Common myeloid progenitor, CD34-positive (primary cell): ENCODE data around the gene COP1.

ENCODE experiments used
- CTCF ChIA-PET: fragments of 350-600 bp; sonication (Branson Sonifier 250); formaldehyde crosslinking; loops from one replicate; lab custom pipeline; 2021; ENCODE audit warnings: antibody characterized with exemption; lab: Charles Lee
- POLR2A ChIA-PET: fragments of 350-600 bp; sonication (Branson Sonifier 250); formaldehyde crosslinking; loops from one replicate; lab custom pipeline; 2021; ENCODE audit warnings: antibody characterized with exemption; lab: Charles Lee
- DNase-seq, 3 donors: peaks; one replicate each; pipeline versions ENCODE4 v3.0.0 to v3.0.0-alpha.2; 2013
- H3K27ac ChIP-seq, 2 experiments: 1 replicate in 1 of 2; 2 replicates in 1 of 2; pipeline ENCODE4 v1.7.0; 2013; ENCODE audit warnings: inconsistent platforms in 2 of 2, low read length in 2 of 2, mild to moderate bottlenecking in 2 of 2, low read depth in 1 of 2, moderate library complexity in 1 of 2; ENCODE audit not compliant: severe bottlenecking in 2 of 2, insufficient read depth in 1 of 2, poor library complexity in 1 of 2
- H3K27me3 ChIP-seq, 5 experiments: replicated peaks in 2 of 5; 1 replicate in 3 of 5; 2 replicates in 2 of 5; pipeline versions ENCODE4 v1.6.1 to v1.7.0; 2013; ENCODE audit warnings: low read length in 4 of 5, mild to moderate bottlenecking in 2 of 5, moderate library complexity in 2 of 5, inconsistent platforms in 1 of 5; ENCODE audit not compliant: insufficient read depth in 5 of 5, control insufficient read depth in 4 of 5
- H3K36me3 ChIP-seq, 4 experiments: 1 replicate in 2 of 4; 2 replicates in 2 of 4; pipeline versions ENCODE4 v1.6.1 to v1.7.0; 2013; ENCODE audit warnings: low read length in 3 of 4, control low read depth in 1 of 4, mild to moderate bottlenecking in 1 of 4; ENCODE audit not compliant: control insufficient read depth in 4 of 4, insufficient read depth in 4 of 4
- H3K4me1 ChIP-seq, 4 experiments: 1 replicate in 3 of 4; 2 replicates in 1 of 4; pipeline versions ENCODE4 v1.6.1 to v1.7.1; 2013; ENCODE audit warnings: low read length in 3 of 4, mild to moderate bottlenecking in 3 of 4, control low read depth in 1 of 4, inconsistent platforms in 1 of 4, moderate library complexity in 1 of 4; ENCODE audit not compliant: control insufficient read depth in 4 of 4, insufficient read depth in 4 of 4; ENCODE audit errors: control extremely low read depth in 1 of 4
- H3K4me3 ChIP-seq, 7 experiments: 1 replicate in 4 of 7; 2 replicates in 3 of 7; pipeline versions ENCODE4 v1.5.1 to v1.7.0; 2013; ENCODE audit warnings: mild to moderate bottlenecking in 7 of 7, low read length in 6 of 7, moderate library complexity in 6 of 7, inconsistent platforms in 2 of 7, low read depth in 2 of 7, control low read depth in 1 of 7; ENCODE audit not compliant: insufficient read depth in 4 of 7, control insufficient read depth in 1 of 7; ENCODE audit errors: extremely low read depth in 1 of 7
- H3K9me3 ChIP-seq, 5 experiments: 1 replicate in 4 of 5; 2 replicates in 1 of 5; pipeline versions ENCODE4 v1.6.1 to v1.7.1; 2013; ENCODE audit warnings: low read length in 4 of 5, mild to moderate bottlenecking in 2 of 5, inconsistent platforms in 1 of 5, low read depth in 1 of 5, moderate library complexity in 1 of 5; ENCODE audit not compliant: control insufficient read depth in 4 of 5, insufficient read depth in 2 of 5; ENCODE audit errors: control extremely low read depth in 1 of 5
- WGBS: methylation state at CpG from one replicate; pipeline ENCODE4 v1.1.5; 2013; ENCODE audit not compliant: insufficient coverage; 5-methylcytosine and 5-hydroxymethylcytosine counted together

The COP1 gene

DNA sequence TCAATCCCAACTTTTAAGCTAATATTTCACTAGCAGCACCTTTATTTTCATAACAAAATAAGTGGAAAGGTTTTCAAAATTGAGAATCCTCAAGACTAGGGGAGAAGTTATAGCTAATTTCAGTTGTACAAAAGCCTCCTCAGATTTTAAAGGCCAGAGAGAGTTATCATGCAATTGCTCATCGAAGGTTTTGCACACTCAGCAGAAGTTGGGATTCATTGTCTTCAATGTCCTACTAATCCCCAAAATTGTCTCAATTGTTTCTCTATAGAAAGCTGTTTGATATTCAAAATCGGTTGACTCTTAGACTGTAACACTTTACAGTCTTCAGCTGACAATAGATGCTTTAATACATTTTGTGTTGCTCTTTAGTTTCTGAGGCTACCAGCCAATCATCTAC lies 293.0 kb downstream of the COP1 start:
- no peak for DNase-seq
- CTCF ChIA-PET: no interaction called here
- H3K4me3 ChIP-seq: no peak overlapping the region
- no peak overlapping the region for H3K27ac ChIP-seq
- H3K9me3 ChIP-seq: peaks cover 4 to 25% (median 11%) of the 10 kb centered on the region in 5 experiments
- 100% methylated on average over 1 of the region's 2 CpGs for WGBS
- H3K27me3 ChIP-seq: no peaks in the 10 kb centered on the region
- no peaks in the 10 kb centered on the region for H3K4me1 ChIP-seq
- H3K36me3 ChIP-seq: no peaks in the 10 kb centered on the region
- POLR2A ChIA-PET: no interaction called here

GRCh38 chr1:175911138-175911537 lies 295.9 kb downstream of the COP1 start:
- ChIA-PET CTCF (no interaction called here), POLR2A (no interaction called here)
- Histone ChIP-seq H3K4me3 (no peak overlapping the region), H3K27ac (no peak overlapping the region), H3K9me3 (peaks cover 5 to 31% (median 11%) of the 10 kb centered on the region in 5 experiments), H3K27me3 (no peaks in the 10 kb centered on the region), H3K36me3 (no peaks in the 10 kb centered on the region), H3K4me1 (no peaks in the 10 kb centered on the region)
- WGBS: 89% methylated on average over 1 of the region's 1 CpG
- no peak for DNase-seq

DNA sequence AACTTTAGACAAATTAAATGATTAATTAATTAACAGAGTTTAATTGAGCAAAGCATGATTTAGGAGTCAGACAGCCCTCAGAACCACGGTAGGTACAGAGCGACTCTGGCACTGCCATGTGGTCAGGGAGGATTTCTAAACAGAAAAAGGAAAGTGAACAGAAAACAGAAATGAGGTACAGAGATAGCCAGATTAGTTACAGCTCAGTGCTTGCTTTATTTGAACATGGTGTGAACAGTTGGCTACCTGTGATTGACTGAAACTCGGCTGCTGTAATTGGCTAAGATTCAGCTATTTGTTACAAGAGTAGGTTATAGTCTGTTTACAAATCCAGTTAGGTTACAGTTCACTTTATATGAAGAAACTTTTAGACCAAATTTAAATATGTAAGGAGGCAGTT lies 300.7 kb downstream of the COP1 start:
- no peak for DNase-seq
- Histone ChIP-seq H3K4me3 (no peak overlapping the region), H3K27me3 (no peaks in the 10 kb centered on the region), H3K27ac (no peak overlapping the region), H3K9me3 (peaks cover 3 to 20% (median 10%) of the 10 kb centered on the region in 5 experiments), H3K36me3 (no peaks in the 10 kb centered on the region), H3K4me1 (no peaks in the 10 kb centered on the region)
- 100% methylated on average over 2 of the region's 3 CpGs for WGBS
- CTCF ChIA-PET: no interaction called here
- POLR2A ChIA-PET: no interaction called here

DNA sequence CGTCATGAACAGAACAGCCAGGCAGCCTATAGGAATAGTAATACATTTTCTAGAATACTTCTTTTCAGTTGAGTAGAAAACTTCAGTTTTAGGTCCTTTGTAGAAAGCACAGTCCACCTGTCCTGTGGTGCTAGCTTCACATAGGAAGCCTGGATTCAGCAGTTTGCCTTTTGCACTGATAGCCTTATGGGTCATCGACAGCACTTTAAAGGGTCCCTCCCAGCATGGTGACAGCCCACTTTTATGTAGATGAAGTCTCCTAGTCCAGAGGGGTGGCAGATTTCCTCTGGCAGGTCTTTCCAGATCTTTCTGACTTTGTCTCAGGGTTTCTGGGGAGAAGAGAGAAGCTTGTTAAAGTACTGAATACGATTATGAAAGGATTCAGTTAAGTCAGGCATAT lies 302.3 kb downstream of the COP1 start:
- H3K9me3 ChIP-seq: peaks cover 0 to 7% (median 2%) of the 10 kb centered on the region in 5 experiments
- DNase-seq: no peak
- WGBS: 100% methylated on average over 1 of the region's 3 CpGs
- no peak overlapping the region for H3K4me3 ChIP-seq
- no peaks in the 10 kb centered on the region for H3K4me1 ChIP-seq
- no peak overlapping the region for H3K27ac ChIP-seq
- POLR2A ChIA-PET: no interaction called here
- CTCF ChIA-PET: no interaction called here
- no peaks in the 10 kb centered on the region for H3K27me3 ChIP-seq
- H3K36me3 ChIP-seq: no peaks in the 10 kb centered on the region

- no peak for DNase-seq
- H3K36me3 ChIP-seq: no peaks in the 10 kb centered on the region
- CTCF ChIA-PET: interaction anchor here (1.1 kb wide), 1 partner anchor 10 kb away, joined by 3 read pairs; no protein-coding TSS in a partner anchor
- POLR2A ChIA-PET: no interaction called here
- no peak overlapping the region for H3K27ac ChIP-seq
- no peaks in the 10 kb centered on the region for H3K27me3 ChIP-seq
- no peaks in the 10 kb centered on the region for H3K4me1 ChIP-seq
- H3K4me3 ChIP-seq: no peak overlapping the region
- WGBS: 93% methylated on average over 7 of the region's 8 CpGs
- peaks cover 0 to 5% (median 0%) of the 10 kb centered on the region in 5 experiments for H3K9me3 ChIP-seq
These were observed 304.8 kb downstream of the COP1 start for GRCh38 chr1:175902281-175902680.

- no peak for DNase-seq
- Histone ChIP-seq H3K36me3 (no peaks in the 10 kb centered on the region), H3K27ac (no peak overlapping the region), H3K4me1 (no peaks in the 10 kb centered on the region), H3K27me3 (no peaks in the 10 kb centered on the region), H3K4me3 (no peak overlapping the region), H3K9me3 (peaks cover 0 to 5% (median 0%) of the 10 kb centered on the region in 5 experiments)
- ChIA-PET POLR2A (no interaction called here), CTCF (no interaction called here)
- WGBS: 100% methylated on average over 4 of the region's 5 CpGs
These were observed 305.8 kb downstream of the COP1 start for GRCh38 chr1:175901076-175901836.

GRCh38 chr1:175900171-175900570 lies 306.9 kb downstream of the COP1 start:
- H3K36me3 ChIP-seq: no peaks in the 10 kb centered on the region
- DNase-seq: no peak
- ChIA-PET CTCF (no interaction called here), POLR2A (no interaction called here)
- no peak overlapping the region for H3K4me3 ChIP-seq
- WGBS: 93% methylated on average over 2 of the region's 4 CpGs
- no peak overlapping the region for H3K27ac ChIP-seq
- H3K27me3 ChIP-seq: no peaks in the 10 kb centered on the region
- H3K9me3 ChIP-seq: peaks cover 0 to 6% (median 0%) of the 10 kb centered on the region in 5 experiments
- H3K4me1 ChIP-seq: no peaks in the 10 kb centered on the region
